IMR-90 (cell line): Measurements from ENCODE around the gene GDPD5. TPM values are rescaled to one million over a fixed set of nuclear protein-coding genes. Genes with fewer than 3 reads are reported as not detected.

Experiments used
- ATAC-seq: fragments of 200-7000 bp; cut with Tn5 transposase; 2 replicates; pipeline ENCODE4 v1.9.1; 2020; ENCODE audit warnings: low read depth, mild to moderate bottlenecking, moderate library complexity
- BruUV-seq: library from RNA; stranded (reverse); fragments of 400-500 nt; replicated peaks from 2 replicates; lab custom pipeline; 2021; lab: Mats Ljungman, UMichigan
- CTCF ChIA-PET: fragments of 300-600 bp; formaldehyde crosslinking; extraction: SDS; loops from one replicate; lab custom pipeline; 2021; ENCODE audit warnings: antibody characterized with exemption; lab: Yijun Ruan, JAX
- POLR2A ChIA-PET: fragments of 300-600 bp; sonication (Branson Sonifier 250); formaldehyde crosslinking; loops from one replicate; lab custom pipeline; 2022; ENCODE audit warnings: antibody characterized with exemption; ENCODE audit not compliant: unreplicated experiment; lab: Charles Lee
- DNase-seq: peaks from one replicate; pipeline ENCODE4 v3.0.0; 2013
- H2AFZ ChIP-seq: replicated peaks from 2 replicates; pipeline ENCODE3; 2013; ENCODE audit warnings: low read length, mild to moderate bottlenecking; ENCODE audit not compliant: poor library complexity
- H2AK5ac ChIP-seq: 2 replicates; pipeline ENCODE4 v1.6.1; 2013; ENCODE audit warnings: low read depth, low read length, inconsistent platforms
- H2AK9ac ChIP-seq: replicated peaks from 2 replicates; pipeline ENCODE3; 2013; ENCODE audit warnings: mild to moderate bottlenecking, low read depth, low read length, moderate library complexity; ENCODE audit not compliant: poor library complexity
- H2BK120ac ChIP-seq: 2 replicates; pipeline ENCODE4 v1.6.1; 2013; ENCODE audit warnings: low read depth, low read length, inconsistent platforms
- H2BK15ac ChIP-seq: 3 replicates; pipeline ENCODE4 v1.6.1; 2013; ENCODE audit warnings: low read depth, low read length, inconsistent platforms
- H2BK20ac ChIP-seq: 2 replicates; pipeline ENCODE4 v1.6.1; 2013; ENCODE audit warnings: low read depth, mild to moderate bottlenecking, inconsistent platforms, low read length, moderate library complexity
- H2BK5ac ChIP-seq: 2 replicates; pipeline ENCODE4 v1.6.1; 2013; ENCODE audit warnings: mild to moderate bottlenecking, low read depth, low read length, inconsistent platforms; ENCODE audit not compliant: poor library complexity, severe bottlenecking
- H3K14ac ChIP-seq: replicated peaks from 2 replicates; pipeline ENCODE4 v1.6.1; 2013; ENCODE audit warnings: low read depth, low read length, inconsistent platforms
- H3K18ac ChIP-seq: 2 replicates; pipeline ENCODE4 v1.6.1; 2013; ENCODE audit warnings: low read depth, low read length, control low read depth
- H3K23ac ChIP-seq: 2 replicates; pipeline ENCODE4 v1.6.1; 2013; ENCODE audit warnings: low read depth, low read length, inconsistent platforms
- H3K27ac ChIP-seq: 2 replicates; pipeline ENCODE4 v1.5.1; 2013; ENCODE audit warnings: mild to moderate bottlenecking, control low read depth, low read length; ENCODE audit not compliant: insufficient read depth
- H3K27me3 ChIP-seq: 2 replicates; pipeline ENCODE4 v1.6.1; 2013; ENCODE audit warnings: low read length; ENCODE audit not compliant: control insufficient read depth, insufficient read depth
- H3K36me3 ChIP-seq: 2 replicates; pipeline ENCODE4 v1.6.1; 2013; ENCODE audit warnings: low read length, mixed read lengths; ENCODE audit not compliant: control insufficient read depth, insufficient read depth
- H3K4ac ChIP-seq: 2 replicates; pipeline ENCODE4 v1.6.1; 2013; ENCODE audit warnings: low read depth, low read length, inconsistent platforms
- H3K4me1 ChIP-seq: 2 replicates; pipeline ENCODE4 v1.6.1; 2013; ENCODE audit warnings: low read length, mixed read lengths; ENCODE audit not compliant: control insufficient read depth, insufficient read depth
- H3K4me2 ChIP-seq: 2 replicates; pipeline ENCODE4 v1.6.1; 2013; ENCODE audit warnings: low read depth, mild to moderate bottlenecking, control low read depth, low read length, moderate library complexity
- H3K4me3 ChIP-seq: 2 replicates; pipeline ENCODE4 v1.5.1; 2013; ENCODE audit warnings: low read depth, mild to moderate bottlenecking, control low read depth, low read length, moderate library complexity; ENCODE audit not compliant: insufficient read depth
- H3K56ac ChIP-seq: 2 replicates; pipeline ENCODE4 v1.6.1; 2013; ENCODE audit warnings: low read length, inconsistent platforms; ENCODE audit not compliant: insufficient read depth; ENCODE audit errors: extremely low read depth
- H3K79me1 ChIP-seq, 2 experiments: 2 replicates each; pipeline ENCODE4 v1.6.1; 2013; ENCODE audit warnings: low read length in 2 of 2, inconsistent platforms in 1 of 2, low read depth in 1 of 2
- H3K9ac ChIP-seq: 2 replicates; pipeline ENCODE4 v1.6.1; 2013; ENCODE audit warnings: low read depth, low read length, control low read depth
- H3K9me1 ChIP-seq: 2 replicates; pipeline ENCODE4 v1.6.1; 2013; ENCODE audit warnings: low read length, inconsistent platforms; ENCODE audit not compliant: insufficient read depth
- H3K9me3 ChIP-seq: 2 replicates; pipeline ENCODE4 v1.6.1; 2013; ENCODE audit warnings: low read length; ENCODE audit not compliant: control insufficient read depth, insufficient read depth
- H4K20me1 ChIP-seq: 2 replicates; pipeline ENCODE4 v1.6.1; 2013; ENCODE audit warnings: low read length, inconsistent platforms; ENCODE audit not compliant: insufficient read depth
- H4K5ac ChIP-seq: 2 replicates; pipeline ENCODE4 v1.6.1; 2013; ENCODE audit warnings: mild to moderate bottlenecking, low read depth, low read length, control low read depth
- H4K8ac ChIP-seq, 2 experiments: 2 replicates each; pipeline ENCODE4 v1.6.1; 2013; ENCODE audit warnings: low read depth in 2 of 2, low read length in 2 of 2, control low read depth in 1 of 2, inconsistent platforms in 1 of 2
- H4K91ac ChIP-seq: 2 replicates; pipeline ENCODE4 v1.6.1; 2013; ENCODE audit warnings: low read depth, low read length, inconsistent platforms; ENCODE audit not compliant: insufficient read depth
- BHLHE40 ChIP-seq: fragments of 150-350 bp; IDR thresholded peaks from 2 replicates; pipeline ENCODE4 v1.6.1; 2016; ENCODE audit warnings: mild to moderate bottlenecking, low read depth, low read length
- CEBPB ChIP-seq: IDR thresholded peaks from 2 replicates; pipeline ENCODE4 v1.6.1; 2012; ENCODE audit warnings: low read depth, low read length, improper control_type of control experiment
- CHD1 ChIP-seq: IDR thresholded peaks from 2 replicates; pipeline ENCODE4 v1.6.1; 2012; ENCODE audit warnings: low read depth, low read length, improper control_type of control experiment
- NFE2L2 ChIP-seq: fragments of 150-350 bp; IDR thresholded peaks from 2 replicates; pipeline ENCODE4 v1.6.1; 2016; ENCODE audit warnings: low read depth, mild to moderate bottlenecking, low read length
- WGBS, 2 experiments: methylation state at CpG; one replicate each; pipeline versions ENCODE4 v1.1.5 to v1.1.7; 2013; ENCODE audit warnings: missing lambda C conversion rate in 2 of 2; ENCODE audit not compliant: insufficient read length in 1 of 2; ENCODE audit errors: extremely low coverage in 2 of 2; 5-methylcytosine and 5-hydroxymethylcytosine counted together
- dilution Hi-C: fragments of 300-500 bp; cut with HindIII; formaldehyde crosslinking; loops from one replicate; pipeline ENCODE4 v1.14.3; 2018; ENCODE audit warnings: low sequenced_read_pairs; ENCODE audit not compliant: unreplicated experiment
- in situ Hi-C: fragments of 300-500 bp; cut with MboI; formaldehyde crosslinking; loops from 3 replicates; pipeline ENCODE4 v1.14.3; 2019; ENCODE audit warnings: low sequenced_read_pairs, inconsistent platforms, mixed read lengths
- intact Hi-C: fragments of 100-400 bp; cut with micrococcal nuclease; formaldehyde crosslinking; loops from 2 replicates; pipeline ENCODE4 v1.10.0; 2022
- polyA plus RNA-seq, 3 experiments: library from polyadenylated mRNA; depleted of rRNA; stranded (reverse); fragments of >200 nt; gene quantifications; 2 replicates each; pipeline ENCODE4 v1.2.3, GENCODE V29; 2012; ENCODE audit warnings: low replicate concordance in 1 of 3
- total RNA-seq: library from RNA; depleted of rRNA; stranded (reverse); fragments of >200 nt; gene quantifications from 2 replicates; pipeline ENCODE4 v1.2.3, GENCODE V29; 2012
- TF ChIP-seq, protein P1 (sequence below): fragments of 150-350 bp; IDR thresholded peaks from 2 replicates; pipeline ENCODE4 v1.6.1; 2017; ENCODE audit warnings: mild to moderate bottlenecking, antibody characterized with exemption, low read length, low read depth
- TF ChIP-seq, protein P2 (sequence below): conservative IDR thresholded peaks from 2 replicates; pipeline ENCODE4 v1.5.1; 2012; ENCODE audit warnings: mild to moderate bottlenecking, low read depth, low read length, improper control_type of control experiment

The GDPD5 gene
- total and polyA plus RNA-seq, 2 of the 4 experiments (the other 2 are of a cell fraction): 2.0 to 7.9 TPM

DNA sequence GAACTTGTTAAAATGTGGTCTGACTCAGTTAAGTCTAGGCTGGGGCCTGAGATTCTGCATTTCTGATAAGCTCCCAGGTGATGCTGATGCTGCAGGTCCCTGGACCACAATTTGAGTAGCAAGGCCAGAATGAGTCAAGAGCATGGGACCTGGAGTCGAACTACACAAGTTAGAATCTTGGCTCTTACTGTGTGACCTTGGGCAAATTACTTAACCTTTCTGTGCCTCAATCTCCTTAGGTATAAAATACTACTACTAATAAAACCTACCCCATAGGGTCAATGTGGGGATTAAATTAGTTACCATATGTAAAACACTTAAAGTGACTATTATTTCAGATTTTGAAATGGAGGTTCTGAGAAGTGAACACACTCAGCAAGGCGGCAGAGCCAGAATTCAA, 34.3 kb downstream of the GDPD5 start:
- no peaks in the 10 kb centered on the region for H4K20me1 ChIP-seq
- no peaks in the 10 kb centered on the region for H3K36me3 ChIP-seq
- H2AFZ ChIP-seq: no peak overlapping the region
- H4K5ac ChIP-seq: no peak overlapping the region
- H2BK20ac ChIP-seq: no peak overlapping the region
- no peak overlapping the region; a peak in 1 of 4 replicates for H4K8ac ChIP-seq
- H3K23ac ChIP-seq: no peak overlapping the region
- H3K4me1 ChIP-seq: peaks cover 9% of the 10 kb centered on the region
- H4K91ac ChIP-seq: no peak overlapping the region
- TF ChIP-seq, protein P1, sequence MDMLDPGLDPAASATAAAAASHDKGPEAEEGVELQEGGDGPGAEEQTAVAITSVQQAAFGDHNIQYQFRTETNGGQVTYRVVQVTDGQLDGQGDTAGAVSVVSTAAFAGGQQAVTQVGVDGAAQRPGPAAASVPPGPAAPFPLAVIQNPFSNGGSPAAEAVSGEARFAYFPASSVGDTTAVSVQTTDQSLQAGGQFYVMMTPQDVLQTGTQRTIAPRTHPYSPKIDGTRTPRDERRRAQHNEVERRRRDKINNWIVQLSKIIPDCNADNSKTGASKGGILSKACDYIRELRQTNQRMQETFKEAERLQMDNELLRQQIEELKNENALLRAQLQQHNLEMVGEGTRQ: no peak
- TF ChIP-seq NFE2L2 (no peak), CEBPB (no peak), BHLHE40 (no peak), CHD1 (no peak)
- TF ChIP-seq, protein P2, sequence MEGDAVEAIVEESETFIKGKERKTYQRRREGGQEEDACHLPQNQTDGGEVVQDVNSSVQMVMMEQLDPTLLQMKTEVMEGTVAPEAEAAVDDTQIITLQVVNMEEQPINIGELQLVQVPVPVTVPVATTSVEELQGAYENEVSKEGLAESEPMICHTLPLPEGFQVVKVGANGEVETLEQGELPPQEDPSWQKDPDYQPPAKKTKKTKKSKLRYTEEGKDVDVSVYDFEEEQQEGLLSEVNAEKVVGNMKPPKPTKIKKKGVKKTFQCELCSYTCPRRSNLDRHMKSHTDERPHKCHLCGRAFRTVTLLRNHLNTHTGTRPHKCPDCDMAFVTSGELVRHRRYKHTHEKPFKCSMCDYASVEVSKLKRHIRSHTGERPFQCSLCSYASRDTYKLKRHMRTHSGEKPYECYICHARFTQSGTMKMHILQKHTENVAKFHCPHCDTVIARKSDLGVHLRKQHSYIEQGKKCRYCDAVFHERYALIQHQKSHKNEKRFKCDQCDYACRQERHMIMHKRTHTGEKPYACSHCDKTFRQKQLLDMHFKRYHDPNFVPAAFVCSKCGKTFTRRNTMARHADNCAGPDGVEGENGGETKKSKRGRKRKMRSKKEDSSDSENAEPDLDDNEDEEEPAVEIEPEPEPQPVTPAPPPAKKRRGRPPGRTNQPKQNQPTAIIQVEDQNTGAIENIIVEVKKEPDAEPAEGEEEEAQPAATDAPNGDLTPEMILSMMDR: no peak
- no peak overlapping the region for H3K4ac ChIP-seq
- dilution Hi-C loops (no loop called here), in situ Hi-C loops (no loop called here), intact Hi-C loops (no loop called here)
- no peak overlapping the region for H3K18ac ChIP-seq
- no peak overlapping the region for H2BK120ac ChIP-seq
- ChIA-PET CTCF (no interaction called here), POLR2A (no interaction called here)
- no peaks in the 10 kb centered on the region; the same call in 1 of the 2 replicates for H3K9me1 ChIP-seq
- no peak overlapping the region for H3K4me2 ChIP-seq
- H2BK15ac ChIP-seq: no peak overlapping the region
- H3K4me3 ChIP-seq: no peak overlapping the region
- H3K56ac ChIP-seq: no peak overlapping the region
- H2AK9ac ChIP-seq: no peak overlapping the region
- WGBS, 2 experiments: no CpG with 5 or more reads among the region's 2 CpGs
- H3K27me3 ChIP-seq: no peaks in the 10 kb centered on the region
- no peaks in the 10 kb centered on the region for H3K79me1 ChIP-seq
- no peak overlapping the region for H3K9ac ChIP-seq
- H3K14ac ChIP-seq: no peak overlapping the region
- H3K9me3 ChIP-seq: no peaks in the 10 kb centered on the region
- BruUV-seq: no TSS peak
- no peak overlapping the region for H2AK5ac ChIP-seq
- DNase-seq (no peak), ATAC-seq (no peak)
- no peak overlapping the region for H3K27ac ChIP-seq
- no peak overlapping the region for H2BK5ac ChIP-seq
